NCI-H82 treated with DMSO at 0.1 percent for 48 hours (cell line): ENCODE results near the gene PRKN.
A peak's percentile ranks its signal among the peaks of the same experiment; 100 is the strongest.

ENCODE experiments used
- DNase-seq: peaks from one replicate; lab custom pipeline; 2025; ENCODE audit not compliant: unreplicated experiment; lab: John Stamatoyannopoulos, UW

Gene PRKN

DNA sequence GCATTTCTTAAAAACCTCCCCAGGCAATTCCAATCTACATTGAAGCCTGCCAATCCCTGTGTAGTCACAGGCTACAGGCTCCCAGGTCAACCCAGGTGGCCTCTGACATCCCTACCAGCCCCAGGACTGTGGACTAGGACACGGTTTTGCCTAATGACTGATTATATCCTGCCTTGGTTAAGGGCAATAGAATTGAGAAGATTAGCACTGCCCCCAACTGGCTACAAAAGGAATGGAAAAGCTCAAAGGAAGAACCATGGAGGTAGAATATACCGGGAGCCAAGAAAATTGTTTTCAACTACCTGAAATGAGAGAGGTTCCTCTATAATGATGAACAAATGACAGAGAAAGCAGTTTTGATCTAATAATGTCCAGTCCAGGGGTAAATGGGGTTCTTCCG lies 1032.6 kb downstream of the PRKN start:
- peak; percentile 25 for DNase-seq

DNA sequence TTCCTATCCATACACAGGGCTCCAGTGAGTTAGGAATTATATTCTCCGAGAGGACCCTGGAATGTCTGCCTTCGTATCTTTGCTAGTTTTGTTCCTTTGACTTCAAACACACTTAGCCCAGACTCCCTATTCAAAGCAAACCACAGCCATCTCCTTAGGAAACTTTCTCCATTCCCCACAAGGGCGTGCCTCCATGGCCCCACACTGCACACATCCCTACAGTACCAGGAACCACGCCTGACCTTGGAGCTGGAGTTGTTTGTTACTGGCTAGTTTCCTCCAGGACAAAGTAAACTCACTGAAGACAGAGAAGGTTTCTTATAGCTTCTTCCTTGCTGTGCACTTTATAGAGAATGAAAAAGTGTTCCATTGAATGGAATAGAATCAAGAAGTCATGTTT lies 1040.9 kb downstream of the PRKN start:
- DNase-seq: no peak

DNA sequence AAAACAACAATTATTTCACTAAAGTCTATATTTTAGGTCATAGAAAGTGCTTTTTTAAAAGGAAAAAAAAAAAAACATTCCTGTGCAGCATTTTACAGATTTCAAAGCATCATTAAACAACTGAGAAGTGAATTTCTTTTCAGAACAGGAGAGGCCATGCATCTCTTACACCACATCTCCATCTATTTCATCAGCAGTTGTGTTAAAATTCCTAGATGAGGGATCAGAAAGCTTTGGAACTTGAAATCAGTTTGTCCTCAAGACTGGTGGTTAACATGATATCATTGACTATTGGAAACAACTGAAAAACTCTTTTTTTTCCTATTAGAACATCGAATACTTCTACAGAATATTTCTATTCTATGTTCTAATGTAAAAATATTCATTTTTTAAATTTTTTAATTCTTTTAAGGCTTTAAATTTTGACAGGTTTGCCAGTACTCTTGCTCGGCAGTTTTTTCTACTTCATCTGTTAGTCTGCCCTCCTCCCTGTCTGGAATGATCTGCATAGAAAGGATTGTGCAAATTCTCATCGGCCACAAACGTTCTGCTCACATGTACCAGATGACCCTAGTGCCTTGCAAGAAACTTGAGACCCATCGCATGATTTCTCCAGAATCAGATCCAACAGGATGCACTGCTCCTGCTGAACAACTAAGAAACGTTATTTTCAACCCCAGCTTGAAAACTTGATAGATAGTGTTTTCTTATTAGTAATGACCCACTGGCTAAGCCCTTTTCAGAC lies 1042.7 kb downstream of the PRKN start:
- DNase-seq: no peak

DNA sequence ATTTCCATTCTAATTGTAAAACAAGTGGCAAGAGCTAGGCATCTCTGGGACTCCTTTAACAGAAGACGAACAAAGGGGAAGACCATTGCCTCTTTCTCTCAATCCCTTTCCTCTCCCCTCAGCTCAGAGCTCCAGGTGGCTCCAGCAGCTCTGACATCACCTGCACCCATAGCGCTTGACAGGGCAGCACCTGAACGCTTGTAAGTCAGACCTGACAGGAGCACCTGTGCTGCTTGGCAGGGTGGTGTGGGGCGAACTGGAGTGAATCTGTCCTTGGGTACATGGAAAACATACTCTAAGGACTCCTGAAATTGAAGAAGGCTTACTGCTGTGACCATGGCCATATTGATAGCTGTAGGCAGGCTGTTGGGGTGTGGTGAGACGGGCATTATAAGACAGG lies 1044.2 kb downstream of the PRKN start:
- DNase-seq: no peak

DNA sequence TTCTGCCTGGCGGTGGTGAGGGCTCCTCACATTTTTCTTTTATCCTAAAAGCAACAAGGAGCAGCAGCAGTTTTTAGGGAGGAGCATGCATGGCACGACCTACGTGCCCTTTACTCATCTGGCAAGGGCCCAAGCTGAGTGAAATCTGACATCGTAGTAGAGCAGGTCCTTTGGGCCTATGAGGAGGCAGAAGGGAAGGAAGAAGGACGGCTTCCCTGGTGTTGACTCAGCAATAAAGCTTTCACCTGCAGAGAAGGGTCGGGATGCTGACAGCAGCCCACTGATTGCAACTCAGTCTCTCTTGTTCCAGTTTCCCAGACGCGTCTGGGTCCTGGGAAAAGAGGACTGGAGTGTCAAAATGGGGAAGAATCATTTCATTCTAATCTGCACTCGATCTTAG lies 1044.6 kb downstream of the PRKN start:
- no peak for DNase-seq

DNA sequence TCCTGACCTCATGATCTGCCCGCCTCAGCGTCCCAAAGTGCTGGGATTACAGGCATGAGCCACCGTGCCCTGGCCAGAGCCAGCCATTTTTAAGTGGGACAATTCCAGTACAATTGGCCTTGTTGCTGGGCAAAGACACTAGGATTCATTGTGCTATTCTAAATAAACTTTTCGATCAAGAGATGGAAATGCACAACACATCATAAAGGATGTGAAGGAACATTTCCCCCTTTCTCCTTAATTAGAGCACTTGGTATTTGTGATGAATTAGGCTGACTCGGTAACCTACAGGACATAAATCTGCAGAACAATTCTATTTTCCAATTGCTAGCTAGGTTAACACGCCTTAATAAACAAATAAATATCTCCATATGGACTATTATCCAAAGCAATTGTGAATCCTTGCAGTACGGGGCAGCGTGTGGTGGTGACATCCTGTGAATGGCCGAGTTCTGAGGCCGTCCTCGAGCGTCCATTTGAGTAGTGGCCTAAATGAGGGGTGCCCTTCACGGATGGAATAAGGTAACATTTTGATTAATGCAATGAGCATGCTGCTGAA lies 1047.5 kb downstream of the PRKN start:
- no peak for DNase-seq

DNA sequence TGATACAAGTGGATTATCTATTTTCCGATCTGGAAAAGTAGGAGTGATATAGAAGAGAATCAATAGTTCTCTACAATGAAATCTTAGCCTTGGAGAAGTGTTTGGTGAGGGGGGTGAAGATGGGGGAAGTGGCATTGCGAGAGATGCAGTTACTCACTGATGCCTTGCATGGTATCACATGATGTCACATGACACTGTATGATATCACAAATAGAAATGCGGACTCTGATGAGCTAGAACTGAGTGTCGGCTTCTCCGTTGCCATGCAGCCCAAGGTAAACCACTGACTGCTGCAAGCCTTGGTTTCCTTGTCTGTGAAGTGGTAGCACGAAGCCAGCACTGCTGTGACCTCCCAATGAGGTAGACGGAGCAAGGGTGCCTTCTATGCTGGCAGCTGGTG lies 1050.4 kb downstream of the PRKN start:
- no peak for DNase-seq

DNA sequence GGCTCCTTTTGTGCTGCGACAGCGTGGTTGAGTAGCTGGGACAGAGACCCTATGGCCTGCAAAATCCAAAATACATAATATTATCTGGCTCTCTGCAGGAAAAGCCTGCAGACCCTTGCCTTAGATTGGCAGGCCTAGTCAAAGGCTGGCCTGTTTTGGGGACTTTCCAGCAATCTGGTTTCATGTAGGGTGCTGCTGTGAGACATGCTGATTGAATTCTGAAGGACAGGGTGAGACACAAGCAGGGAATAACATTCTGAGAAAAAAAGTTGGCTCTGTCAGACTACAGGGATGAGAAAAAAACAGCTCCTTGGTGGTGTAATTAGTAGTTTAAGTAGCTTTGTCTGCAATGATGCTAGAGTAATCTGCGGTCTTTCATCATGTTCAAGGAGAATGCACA lies 1051.0 kb downstream of the PRKN start:
- DNase-seq: no peak

DNA sequence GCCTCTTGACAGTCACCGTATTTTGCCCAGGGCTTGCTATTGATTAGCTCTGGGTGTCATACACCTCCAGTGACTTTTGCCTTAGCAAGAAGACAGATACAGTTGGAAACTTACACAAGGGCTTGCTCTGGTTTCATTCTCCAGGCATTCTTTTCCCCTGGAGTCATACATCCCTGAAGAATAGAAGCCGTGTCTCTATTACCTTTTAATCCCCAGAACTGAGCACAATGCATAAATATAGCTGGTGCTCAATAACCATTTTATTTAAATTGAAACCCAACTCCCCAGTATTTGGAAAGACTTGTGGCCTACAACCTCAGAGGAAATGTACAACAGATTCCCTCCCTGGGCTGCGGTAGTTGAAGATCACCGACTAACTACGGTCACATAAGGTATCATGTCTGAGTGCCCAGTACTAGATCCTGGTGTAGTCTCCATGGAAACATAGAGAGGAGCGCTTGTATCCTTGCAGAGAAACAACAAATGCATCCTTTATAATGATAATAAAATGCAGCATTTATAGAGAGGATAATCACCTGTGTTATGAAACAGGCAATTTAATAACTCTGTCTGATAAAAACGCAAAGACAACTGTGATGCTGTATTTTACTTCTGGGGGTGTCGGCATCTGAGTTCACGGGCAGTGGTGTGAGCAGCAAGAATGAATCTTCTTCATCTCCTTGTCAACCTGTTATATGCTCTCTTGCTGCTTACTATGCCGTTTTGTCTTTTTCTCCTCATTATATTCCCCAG lies 1052.5 kb downstream of the PRKN start:
- no peak for DNase-seq

DNA sequence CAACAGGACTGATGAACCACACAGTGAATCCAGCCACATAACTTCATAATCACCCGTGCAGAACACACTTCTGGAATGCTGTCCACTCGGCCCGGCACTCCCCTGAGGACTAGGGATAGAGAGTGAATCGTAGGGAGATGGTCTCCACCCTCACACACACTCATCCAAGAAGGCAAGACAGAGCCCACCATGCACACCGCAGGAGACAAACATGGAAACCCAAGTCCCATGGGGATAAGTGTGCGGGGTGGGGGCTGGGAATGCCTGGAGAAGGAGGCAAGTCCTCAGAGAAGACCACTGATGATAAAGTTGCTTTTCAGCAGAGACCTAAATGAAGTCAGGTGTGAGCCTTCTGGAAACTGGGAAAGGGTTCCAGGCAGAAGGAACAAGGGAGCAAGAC lies 1054.5 kb downstream of the PRKN start:
- DNase-seq: no peak

DNA sequence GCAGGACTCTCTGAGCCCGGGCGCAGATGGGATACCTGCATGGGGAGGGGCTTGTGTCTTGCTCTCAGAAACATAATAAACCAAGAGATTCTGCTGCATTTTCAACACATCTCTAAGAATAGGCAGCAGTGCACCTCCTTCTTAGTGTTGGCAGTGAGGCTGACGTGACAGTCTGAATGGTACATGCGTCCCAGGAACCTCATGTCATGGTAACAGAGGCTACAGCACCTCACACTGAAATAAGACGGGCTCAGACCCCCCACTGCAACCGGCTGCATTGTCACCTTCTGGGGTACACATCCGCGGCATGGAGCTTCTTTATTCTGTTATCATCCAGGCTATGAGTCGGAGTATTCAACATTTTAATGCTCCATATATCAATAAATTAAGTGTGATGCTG lies 1056.4 kb downstream of the PRKN start:
- DNase-seq: no peak

DNA sequence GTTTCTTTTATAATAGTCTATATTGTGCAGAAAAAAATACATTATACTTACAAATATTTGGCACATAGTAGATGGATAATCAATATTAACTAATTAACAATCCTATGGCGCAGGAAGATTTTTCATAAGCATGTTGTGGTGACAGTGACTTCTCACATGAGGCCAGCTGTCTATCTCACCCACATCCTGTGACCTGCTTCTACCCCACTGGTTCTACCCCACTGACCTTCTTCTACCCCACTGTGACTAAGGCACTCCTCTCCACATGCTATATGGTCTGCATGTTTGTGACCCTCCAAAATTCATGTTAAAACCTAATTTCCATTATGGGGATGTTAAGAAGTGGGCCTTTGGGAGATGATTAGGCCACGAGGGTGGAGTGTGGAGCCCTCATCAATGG lies 1058.9 kb downstream of the PRKN start:
- DNase-seq: no peak

DNA sequence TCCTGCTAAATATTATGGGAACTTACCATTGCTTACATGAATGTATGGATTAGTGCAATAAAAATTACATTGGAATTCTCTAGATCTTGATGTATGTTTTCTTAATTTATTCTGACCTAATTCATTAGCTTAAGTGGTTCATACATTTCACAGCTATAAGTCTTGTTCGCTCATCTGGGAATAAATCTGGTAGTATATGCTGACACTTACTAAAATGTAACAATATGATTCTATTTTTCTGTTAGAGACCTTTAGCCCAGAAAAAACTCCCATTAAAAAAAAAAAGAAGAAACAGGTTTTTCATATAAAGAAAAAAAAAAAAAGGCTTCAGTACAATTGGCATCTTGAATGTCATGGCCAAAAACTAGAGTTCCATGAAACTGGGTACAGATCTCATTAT lies 1059.6 kb downstream of the PRKN start:
- no peak for DNase-seq

DNA sequence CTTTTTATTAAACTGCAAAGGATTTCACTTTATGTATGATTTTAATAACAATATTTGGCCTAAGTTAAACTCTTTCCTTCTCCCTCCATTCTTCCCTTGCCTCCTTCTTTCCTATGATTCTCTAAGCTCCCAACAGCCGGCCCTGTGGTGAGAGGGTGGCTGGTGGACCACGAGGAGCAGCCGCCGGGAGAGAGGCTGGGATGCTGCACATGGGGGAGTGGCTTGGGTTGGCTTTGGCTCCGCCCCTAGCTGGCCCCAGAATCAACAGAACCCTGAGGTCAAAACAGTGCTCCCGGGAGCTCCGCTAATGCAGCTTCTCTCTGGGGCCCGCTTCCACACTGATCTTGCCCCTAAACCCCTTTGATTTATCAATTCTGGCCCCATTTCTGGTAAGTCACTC lies 1063.9 kb downstream of the PRKN start:
- no peak for DNase-seq

DNA sequence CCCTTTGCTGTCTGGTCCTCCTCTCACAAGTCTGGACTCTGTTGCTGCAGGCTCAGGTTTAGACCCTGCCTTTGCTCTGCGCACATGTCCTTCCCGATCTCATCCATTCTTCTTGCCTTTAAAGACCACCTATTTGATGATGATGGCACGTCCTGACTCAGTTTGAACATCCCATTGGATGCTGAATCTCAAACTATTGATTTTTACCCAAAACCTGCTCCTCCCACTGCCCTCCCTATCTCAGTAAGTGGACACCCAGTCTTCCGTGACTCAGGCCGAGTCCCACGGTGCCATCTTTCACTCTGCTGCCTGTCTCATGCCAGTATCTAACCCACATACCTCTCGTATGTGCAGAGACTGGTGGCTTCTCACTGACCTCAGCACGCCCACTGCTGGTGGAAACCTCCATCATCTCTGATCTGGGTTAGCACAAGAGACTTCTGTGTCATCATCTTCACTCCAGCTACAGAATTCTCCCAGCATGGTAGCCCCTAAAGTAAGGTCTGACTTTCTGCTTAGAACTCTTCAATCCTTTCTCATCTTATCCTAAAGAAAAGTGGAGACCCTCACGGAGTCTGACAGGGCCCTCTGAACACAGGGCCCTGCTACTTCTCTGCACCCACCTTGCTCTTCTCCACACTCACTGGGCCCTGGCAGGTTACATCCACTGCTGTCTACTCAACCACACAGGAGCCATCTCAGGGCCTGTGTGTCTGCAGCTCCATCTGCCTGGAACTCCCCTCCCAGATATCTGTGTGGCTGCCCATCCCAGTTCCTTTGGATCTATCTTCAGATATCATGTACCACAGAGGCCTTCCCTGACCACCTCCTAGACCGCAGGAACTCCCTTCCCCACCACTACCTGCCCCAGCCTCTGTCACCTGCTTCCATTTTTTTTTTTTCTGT lies 1066.6 kb downstream of the PRKN start:
- DNase-seq: no peak

DNA sequence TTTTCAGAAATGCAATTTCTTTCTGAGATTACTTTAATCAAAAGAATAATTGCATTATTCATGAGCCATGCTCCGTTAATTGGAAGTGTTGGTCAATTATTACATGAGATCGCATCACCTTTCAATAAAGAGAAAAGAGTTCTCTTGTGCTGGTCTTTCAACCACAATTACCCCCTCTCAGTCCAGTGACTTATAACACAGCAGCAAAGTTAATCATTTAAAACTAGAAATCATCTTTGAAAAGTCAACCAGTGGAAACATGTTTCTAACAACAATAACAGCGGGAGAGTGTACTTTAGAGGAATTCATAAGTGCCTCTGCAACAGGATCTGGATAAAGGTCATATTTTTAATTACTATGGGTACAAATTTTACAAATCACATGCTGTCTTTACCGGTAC lies 1069.4 kb downstream of the PRKN start:
- DNase-seq: no peak

DNA sequence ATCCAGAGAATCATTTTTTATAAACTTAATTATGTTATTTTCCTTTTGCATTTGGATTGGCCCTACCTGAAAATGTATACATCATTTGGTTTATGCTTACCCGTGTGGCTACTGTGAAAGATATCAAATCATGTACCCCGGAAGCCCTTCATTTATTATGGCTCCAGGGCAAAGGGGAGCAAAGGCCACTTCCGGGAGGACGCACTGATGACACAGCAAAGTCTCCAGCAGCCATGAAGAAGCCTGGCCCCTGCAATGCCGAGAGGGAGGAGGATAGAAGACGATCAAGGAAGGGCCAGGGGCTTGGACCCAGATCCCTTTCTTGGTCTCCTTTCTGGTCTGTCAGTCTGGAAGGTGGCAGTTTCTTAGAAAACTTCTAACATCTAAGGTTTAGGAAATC lies 1073.4 kb downstream of the PRKN start:
- DNase-seq: no peak

DNA sequence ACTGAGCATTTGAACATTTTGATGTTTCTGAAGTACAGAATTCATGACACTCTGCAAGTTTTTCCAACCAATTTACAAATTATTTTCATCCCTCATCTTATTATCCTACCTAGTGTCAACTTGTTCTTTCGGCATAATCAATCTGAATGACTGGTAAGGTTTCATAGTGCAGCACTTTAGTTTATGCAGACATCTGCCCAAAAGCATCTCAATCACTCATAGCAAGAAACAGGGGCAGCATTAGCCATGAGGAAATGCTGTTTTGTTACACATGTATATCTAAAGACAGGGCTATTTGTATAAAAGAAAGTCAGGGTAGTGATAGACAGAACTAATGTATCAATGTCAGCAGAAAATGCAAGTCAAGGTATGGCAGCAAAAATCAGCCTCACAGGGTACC lies 1075.6 kb downstream of the PRKN start:
- DNase-seq: no peak

DNA sequence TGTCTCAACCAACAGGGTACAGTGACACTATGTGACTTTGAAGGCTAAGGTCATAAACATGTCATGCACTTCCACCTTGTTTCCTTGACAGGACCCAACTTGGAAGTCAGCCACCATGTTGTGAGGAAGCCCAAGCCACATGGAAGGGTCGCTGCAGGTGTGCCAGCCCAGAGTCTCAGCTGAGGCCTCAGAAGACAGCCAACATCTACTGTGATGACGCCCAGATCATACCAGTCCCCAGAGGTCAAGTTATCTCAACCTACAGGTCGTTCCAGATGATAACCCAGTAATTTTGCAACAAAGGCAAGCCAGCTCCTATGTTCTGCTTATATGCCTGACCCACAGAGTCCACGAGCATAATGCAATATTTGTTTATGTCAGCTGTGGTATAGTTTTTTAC lies 1077.7 kb downstream of the PRKN start:
- DNase-seq: no peak

DNA sequence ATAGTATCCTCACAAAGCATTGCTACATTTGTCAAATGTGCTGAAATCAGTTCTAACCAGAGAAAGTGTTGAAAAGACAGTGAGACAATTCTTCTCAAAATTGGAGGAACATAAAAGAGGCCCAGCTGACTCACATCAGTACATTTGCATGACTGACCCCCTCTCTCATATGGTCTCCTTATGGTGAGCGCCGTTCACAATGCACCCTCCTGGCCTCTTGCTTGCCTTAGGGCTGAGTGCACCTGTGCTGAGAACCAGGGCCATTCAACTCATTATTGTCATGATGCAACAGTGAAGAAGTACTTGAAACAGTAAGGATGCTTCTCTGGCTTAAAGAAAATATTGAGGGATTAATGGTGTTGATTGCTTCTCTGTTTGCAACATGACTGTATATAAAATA lies 1078.5 kb downstream of the PRKN start:
- DNase-seq: no peak

DNA sequence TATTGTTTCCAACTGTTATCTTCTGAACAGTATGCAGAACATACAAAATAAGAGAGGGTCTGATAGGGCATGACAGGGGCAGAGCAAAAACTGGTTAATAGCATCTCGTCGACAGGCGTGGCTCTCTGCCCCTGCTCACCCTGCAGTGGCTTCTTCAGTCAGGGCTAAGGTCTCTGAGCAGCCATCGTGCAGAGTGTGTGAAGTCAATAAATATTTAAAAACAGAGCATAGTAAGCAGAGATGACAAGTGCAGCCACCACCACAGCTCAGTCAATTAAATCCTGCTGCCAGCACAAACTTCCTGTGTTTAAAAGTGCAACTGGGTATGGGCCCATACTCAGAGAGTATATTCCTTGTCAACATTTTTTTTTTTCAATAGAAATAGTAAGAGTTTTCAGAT lies 1080.3 kb downstream of the PRKN start:
- no peak for DNase-seq
